Measurements from ENCODE around the gene SERTAD2. TPM values are rescaled to one million over a fixed set of nuclear protein-coding genes. Genes with fewer than 3 reads are reported as not detected.

The SERTAD2 gene
- total RNA-seq, 1 donor from 2014 or later = 19.8 TPM

DNA sequence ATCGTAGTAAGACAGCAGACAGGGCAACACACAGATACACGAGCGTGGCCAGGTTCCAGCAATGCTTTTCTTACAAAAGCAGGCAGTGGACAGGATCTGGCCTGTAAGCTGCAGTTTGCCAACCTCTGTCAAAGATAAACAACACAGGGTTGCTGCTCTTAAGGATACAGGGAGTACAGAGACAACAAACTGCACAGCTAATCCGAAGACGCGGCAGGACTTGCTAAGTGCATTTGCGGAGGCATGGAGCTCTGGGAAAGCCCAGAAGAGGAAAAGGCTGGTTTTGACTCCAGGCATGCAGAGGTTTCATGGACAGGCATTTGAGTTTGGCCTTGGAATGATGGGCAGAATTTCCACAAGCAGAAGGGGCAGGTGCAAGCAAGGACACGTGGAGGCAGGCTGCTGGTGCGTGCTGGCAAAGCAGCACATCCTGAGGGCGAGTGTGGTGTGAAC lies 24.4 kb downstream of the SERTAD2 start:
- no peak for DNase-seq (ENCODE audit: low spot score)

DNA sequence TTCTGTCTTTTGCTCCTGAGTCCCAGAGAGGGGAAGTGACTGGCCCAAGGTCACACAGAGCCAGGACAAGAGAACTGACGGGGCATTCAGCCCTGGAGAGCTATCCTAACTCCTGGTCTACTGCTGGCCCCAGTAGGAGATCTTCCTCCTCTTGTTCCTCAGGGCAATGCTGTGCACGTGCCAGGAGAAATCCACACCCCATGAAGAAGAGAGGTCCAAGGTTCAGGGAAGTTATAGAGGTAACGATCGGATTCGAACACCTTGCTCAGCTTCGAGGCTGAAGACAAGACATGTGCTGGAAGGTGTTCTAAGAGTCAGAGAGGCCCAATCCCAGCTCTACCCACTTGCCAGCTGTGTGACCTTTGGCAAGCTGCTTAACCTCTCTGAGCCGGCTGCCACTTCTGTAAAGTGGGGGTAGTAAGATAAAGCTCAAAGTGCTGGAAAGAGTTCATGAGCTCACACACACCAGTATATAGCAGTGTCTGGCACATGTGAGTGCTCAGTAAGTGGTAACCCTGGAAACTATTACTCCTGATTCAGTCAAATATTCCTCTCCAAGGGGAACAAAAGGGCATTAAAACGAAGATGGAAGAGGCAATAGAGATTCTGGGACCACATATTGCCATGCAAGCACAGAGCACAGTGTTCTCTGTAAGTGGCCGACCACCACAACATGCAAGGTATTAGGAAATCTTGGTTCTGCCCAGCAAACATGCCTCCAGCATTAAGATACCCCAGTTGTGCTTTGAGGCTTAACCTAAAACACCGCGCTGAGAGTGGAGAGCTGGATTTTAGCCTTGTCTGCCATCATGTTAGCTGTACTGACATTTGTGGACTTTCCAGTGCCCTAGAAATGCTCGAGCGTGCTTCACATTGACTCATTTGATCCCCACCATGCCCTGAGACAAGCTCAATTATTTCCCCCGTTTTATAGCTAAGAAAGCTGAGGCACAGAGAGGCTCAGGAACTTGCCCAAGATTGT lies 25.6 kb downstream of the SERTAD2 start:
- DNase-seq (ENCODE audit: low spot score) = no peak

DNA sequence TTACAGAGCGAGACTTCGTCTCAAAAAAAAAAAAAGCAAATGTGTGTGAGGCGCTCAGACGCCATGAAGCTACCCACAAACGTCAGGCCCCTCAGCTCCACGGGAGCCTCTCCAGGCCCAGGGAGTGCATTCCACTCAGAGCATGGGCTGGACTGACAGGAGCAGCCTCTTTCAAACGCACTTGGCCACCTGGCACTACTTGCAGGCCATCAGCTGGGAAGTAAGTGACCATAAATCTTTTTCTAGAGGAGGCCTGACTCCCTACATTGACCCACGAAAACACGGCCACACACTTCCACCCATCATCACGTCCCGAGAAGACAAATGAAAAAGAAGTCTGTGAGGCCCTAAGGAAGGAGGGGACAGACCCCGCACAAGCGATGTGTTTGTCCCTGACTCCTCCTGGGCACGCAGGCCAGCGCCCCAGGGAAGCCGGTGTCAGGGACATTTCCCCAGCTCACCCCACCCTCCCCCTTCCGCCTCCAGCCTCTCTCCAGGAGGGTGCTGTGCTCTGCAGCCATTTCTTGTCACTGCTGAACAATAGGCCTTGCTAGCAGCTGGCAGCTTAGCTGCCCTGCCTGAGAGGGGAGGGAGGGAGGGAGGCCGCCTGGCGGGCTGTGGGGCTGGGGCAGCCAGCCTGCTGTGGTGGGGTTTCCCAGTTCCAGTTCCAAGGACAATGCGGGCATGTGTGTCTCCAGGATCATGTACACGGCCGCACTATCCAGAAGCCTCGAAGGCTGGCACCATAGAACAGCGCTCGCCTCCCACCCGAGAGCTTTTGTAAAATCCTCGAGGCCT lies 26.6 kb downstream of the SERTAD2 start:
- DNase-seq (ENCODE audit: low spot score) = no peak

DNA sequence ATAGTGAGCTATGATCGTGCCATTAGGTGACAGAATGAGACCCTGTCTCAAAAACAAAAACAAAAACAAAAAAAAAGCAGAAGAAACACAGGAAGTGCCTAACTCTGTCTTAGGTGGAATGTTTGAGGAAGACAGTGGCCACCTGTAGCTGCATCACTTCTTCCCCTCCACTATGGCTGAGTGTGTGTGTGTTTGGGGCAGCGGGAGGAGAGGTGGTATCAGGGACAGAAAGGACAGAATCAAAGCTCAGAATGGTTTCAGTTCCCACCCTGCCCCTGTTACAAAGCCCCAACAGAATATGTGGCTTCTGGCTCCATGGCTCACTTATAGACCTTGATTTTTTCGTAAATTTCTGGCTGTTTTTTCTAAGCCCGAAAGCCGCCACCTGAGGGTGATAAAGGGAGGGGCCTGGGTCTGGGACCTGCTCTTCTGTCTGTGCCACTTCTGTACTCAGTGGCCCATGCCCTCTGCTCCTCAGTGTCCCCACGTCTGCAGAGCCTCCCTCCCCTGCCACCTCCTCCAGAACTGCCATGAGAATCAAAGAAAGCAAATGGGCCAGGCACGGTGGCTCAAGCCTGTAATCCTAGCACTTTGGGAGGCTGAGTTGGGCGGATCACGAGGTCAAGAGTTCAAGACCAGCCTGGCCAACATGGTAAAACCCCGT lies 27.4 kb downstream of the SERTAD2 start:
- DNase-seq (ENCODE audit: low spot score) = no peak

DNA sequence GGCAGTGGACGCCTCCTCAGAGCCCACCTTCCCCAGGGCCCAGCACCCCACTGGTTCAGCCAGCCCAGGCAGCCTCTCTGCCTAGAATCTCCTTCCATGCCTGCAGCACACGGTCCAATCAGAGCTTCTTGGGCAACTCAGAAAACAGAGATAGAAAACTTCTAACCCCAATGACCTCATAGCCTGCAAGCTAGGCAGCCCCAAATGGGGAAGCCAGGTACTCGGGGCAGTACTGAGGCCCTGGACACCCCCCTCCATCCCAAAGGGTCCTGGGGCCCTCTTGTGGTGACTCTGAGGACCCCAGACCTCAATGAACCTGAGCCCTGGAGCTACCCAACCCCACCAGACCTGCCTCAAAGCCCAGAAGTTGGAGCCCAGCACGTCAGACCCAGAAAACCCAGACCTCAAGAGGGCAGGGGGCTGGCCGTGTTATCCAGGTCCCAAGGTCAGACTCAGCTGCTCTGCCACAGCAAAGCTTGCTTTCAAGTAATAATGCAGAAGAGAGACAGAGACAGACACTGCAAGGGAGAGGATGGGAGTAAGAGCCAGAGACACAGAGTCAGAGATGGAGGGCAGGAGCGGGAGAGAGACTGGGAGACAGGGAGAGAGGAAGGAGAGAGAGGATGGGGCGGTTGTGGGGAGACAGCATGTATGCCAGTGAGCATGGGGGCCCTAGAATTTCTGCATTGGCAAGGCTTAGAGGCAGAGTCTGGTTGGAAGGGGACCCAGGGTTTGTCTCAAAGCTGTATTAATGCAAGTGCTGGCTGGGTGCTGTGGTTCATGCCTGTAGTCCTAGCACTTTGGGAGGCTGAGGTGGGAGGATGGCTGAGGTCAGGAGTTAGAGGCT lies 28.2 kb downstream of the SERTAD2 start:
- DNase-seq (ENCODE audit: low spot score) = no peak

DNA sequence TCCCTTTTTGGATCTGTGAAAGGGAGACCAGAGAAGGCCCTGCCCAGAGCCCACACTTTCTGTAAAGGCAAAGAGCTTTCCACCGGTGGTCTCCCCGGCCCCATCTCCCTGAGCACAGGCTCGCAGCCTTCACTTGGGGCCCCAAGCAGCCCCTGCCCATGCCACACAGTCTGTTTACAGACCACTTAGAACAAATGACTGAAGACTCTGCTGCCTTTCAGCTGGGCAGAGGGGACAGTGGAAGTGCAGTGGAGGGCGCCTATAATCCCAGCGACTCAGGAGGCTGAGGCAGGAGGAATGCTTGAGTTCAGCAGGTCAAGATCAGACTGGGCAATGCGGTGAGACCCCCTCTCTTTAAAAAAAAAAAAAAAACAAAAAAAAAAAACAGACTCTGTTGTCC lies 28.9 kb downstream of the SERTAD2 start:
- no peak for DNase-seq (ENCODE audit: low spot score)

DNA sequence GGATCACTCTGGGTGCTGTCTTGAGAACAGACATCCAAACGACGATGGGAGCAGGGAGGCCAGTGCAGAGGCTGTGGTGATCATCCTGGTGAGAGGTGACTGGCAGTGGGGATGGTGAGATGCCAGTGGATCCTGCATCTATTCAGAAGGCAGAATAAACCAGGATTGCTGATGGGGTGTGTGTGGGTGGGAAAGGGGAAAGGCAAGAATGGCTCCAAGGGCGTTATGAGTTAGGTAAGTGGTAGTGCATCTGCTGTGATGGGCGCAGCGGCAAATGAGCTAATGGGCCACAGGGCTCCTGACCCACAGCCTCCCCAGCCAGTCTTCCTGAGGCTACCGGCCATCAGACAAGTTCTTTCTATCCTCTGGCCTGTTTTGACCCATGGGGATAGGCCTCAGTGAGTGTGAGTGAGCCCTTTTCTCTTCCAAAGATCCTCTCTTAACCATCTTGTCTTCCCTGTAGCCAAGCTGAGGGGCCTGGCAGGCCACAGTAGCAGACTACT lies 29.6 kb downstream of the SERTAD2 start:
- no peak for DNase-seq (ENCODE audit: low spot score)

DNA sequence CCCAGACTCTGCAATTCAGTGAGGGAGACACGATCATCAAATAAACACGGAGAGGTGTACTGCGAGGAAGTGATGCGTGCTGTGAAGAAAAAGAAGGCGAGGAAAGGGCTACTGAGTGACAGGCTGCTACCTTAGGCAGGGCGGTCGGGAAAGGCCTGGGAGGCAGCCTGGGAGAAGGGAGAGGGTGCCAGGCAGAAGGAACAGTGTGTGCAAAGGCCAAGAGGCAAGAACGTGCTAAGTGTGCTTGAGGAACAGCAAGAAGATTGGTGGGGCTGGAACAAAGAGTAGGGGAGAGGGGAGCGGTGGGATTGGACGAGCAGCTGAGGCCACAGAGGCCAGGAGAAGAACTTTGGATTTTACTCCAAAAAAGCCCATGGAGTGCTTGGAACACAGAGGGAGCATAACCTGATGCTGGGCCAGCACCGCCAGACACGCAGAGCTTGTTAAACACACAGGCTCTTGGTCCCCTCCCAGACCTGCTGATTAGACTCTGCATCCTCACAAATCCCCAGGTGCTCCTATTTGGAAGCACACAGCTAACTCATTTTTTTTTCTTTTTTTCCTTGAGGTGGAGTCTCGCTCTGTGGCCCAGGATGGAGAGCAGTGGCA lies 30.4 kb downstream of the SERTAD2 start:
- DNase-seq (ENCODE audit: low spot score) = no peak

DNA sequence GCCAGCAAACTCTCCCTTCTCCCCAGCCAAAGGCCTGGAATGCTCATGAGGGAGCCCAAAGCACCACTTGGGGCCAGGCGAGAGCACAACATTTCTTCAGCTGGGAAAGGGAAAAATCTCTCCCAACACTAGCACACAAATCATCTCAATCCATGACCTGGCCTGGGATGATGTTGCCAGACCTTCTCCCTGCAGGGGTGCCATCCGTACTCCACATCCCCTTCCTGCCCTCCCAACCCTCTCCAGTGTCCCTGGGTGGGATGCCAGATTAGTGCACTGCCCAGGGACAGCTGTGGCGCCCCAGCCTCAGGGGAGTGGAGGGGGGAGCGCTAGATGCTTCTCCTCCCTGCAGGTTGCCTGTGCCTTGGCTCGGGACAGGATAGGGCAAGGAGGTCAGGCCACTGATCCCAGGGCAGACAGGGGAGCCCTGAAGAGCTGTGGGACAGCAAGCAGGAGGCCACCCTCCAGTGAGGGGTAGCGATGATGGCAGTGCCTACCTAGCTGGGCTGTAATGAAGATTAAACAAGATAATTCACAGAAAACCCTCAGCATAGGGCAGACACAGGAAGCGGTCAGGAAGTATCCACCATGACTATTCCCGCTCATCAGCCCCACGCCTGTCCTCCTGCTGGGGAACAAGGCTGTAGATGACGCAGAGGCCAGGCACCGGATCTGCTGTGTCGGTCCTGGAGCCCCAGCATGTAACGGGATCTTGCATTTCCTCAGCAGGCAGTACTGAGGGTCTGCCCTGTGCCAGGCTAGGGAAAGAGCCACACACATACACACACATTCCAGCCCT lies 31.1 kb downstream of the SERTAD2 start:
- no peak for DNase-seq (ENCODE audit: low spot score)

DNA sequence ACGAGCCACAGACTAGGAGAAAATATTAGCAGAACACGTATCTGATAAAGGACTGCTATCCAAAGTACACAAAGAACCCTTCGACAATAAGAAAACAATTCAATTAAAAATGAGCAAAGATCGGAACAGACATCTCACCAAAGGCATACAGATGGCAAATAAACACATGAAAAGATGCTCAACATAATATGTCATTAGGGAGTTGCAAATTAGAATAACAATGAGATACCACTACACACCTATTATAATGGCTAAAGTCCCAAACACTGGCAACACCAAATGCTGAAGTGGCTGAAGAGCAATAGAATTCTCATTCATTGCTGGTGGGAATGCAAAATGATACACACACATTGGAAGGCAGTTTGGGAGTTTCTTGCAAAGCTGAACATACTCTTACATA lies 33.1 kb downstream of the SERTAD2 start:
- no peak for DNase-seq (ENCODE audit: low spot score)

DNA sequence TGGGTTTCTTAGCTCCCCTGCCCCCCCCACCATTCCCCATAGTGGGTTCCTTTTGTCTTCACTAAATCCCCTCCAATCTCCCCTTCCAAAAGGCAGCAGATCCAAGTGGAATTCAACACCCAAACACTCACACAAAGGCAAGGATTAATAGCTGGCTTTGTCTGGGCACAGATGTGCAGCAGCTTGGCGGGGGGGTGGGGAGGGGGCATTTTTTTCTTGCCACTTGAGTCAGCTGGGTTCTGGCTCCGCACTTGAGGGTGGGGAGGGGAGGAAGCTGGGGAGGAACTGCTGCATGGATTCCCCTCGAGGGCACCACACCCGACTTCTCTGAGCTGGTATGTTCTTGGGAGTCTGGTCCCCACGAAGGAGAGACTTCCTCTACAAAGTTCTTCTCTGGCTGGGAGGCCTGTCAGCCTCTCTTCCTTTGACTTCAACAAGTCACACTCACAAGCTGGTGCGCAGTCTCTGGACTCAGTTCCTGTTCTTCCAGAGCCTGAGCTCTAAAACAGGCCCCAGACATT lies 36.0 kb downstream of the SERTAD2 start:
- no peak for DNase-seq (ENCODE audit: low spot score)

DNA sequence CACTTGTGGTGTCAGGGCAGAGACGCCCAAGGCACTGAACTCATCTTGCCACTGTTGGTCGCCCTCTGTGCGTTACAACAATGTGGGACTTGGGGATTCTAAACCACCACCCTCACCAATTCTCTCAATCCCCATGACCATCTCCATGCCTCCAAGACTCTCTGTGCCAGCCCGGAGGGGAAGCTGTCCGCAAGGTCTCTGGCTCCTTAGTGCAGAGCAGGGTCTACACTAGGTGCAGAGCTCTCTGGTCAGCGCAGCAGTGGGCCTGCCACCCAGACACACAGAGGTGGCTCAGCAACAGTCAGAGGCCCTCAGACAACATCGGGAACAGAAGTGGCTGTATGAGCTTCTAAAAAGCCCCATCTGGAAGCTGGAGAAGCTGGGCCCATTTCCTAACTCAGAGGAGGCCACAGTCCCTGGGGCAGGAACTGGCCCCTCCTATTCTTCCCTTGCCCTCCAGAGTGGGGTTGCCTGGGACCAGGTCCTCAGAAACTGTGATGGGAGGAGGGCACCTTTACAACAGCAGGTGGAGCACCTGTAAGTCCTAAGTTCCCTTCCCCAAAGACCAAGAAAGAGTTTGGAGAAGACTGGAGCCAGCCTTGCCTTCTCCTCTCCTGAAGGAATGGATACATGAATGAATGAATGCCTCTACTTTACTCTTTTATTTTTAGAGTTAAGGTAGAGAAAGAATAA lies 37.7 kb downstream of the SERTAD2 start:
- DNase-seq (ENCODE audit: low spot score) = no peak

DNA sequence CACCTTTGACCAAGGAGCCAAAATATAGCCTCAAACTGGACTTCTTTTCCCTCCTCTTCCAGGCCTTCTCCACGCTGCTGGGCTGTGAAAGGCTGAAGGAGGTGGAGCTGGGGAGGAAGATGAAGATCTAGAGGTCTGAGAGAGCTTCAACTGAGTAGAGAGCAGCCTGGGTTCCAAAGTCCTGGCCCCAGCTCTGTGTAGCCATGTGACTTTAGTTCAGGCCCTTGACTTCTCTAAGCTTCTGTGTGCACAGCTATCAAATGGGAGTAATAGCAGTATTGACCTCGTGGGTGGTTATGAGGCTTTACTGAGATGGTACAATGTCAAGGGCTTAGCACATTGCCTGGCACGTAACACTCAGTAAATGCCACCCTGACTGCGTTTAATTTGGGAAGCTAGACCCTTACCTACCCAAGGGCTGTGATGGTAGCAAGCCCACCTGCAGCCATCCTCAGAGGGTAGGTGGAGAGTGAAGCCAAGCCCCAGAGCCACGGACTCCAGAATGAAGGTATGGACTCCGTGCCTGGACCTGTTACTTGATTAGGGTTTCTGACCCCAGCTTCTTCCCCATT lies 38.4 kb downstream of the SERTAD2 start:
- DNase-seq (ENCODE audit: low spot score) = no peak

DNA sequence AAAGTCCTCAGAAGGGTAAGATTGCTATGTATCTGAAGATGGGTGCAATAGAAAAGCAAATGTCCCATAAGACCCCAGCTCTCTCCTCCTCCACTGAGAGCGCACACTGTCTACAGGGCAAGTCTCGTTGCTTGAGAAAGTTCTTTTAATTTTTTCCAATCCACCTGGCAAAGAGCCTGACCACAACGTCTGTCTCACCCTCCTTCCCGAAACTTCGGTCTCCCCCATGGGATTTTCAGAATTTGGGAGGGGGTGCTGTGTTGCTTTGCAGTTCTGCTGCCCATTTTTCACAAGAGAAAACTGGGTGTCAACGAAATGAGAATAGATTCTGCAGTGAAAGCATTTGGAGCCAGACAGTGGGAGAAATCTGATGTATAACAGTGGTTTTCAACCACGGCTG lies 40.4 kb downstream of the SERTAD2 start:
- no peak for DNase-seq (ENCODE audit: low spot score)

DNA sequence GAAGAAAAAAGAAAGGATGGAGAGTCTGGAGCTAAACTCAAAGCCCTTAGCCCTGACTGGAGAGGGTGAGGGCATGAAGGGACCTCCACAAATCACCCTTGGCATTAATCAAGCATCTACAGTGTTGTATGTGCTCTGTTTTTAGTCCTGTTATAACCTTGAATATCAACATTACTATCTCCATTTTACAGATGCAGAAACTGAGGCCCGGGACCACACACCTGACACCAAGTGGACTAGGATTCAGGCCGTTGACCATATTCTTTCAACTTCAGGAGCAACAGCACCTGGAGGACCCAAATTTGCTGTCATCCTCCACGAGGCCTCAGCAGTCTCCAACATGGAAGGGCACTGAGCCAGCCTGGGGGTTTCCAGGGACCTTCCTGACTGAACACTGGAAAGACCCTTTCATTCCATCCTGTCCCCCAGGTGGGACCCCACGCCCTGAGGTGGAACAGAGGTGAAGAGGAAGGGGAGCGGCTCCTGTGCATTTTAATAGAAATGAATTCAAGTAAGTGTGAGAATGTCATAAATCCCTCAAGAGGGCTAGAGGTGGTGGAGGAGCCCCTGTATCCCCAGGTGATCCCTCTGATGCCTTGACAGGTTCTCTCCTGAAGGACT lies 41.0 kb downstream of the SERTAD2 start:
- DNase-seq (ENCODE audit: low spot score) = no peak

DNA sequence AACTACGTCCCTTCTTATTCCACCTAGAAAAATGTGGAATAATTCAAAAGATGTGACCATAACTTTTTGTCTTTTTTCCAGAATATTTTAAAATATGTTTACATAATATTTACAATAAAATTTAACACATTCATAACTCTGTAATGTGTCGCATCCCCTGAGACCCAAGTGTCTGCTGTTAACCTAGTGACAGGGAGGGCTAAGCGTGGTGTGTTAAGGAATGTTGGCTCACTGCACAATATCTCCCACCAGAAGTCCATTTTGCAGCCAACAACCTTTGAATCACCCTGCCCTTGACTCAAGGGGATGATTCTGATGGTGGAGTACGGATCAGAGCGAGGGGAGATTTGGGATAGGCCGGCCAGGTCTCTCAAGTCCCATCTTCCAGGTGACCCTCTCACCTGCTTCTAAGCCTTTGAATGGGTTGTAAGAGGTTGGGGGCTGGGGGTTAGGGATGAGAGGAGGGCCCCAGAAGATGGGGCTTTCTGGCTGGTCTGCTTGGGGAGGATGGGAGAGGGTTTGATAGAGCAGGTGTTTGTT lies 43.3 kb downstream of the SERTAD2 start:
- no peak for DNase-seq (ENCODE audit: low spot score)

DNA sequence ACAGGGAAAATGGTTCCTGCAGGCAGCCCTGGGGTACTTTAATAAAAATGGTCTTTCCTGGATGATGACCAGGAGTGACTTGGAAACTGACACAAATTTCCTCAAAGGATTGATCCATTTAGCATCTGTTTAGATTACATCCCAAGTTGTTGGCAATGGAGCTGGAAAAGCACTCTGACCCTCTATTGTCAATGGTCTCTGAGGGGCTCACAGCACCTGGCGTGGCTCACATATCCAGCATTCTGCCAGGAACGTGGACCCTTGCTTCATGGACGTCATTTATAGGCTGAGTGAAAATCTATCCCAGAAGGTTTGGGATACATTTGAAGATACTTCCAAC lies 43.8 kb downstream of the SERTAD2 start:
- no peak for DNase-seq (ENCODE audit: low spot score)

Data from mucosa of gallbladder (tissue), 1 donor.